Measurements from ENCODE around the gene MTRFR.
"Not testable (repeated sequence)": the region's sequence is repeated elsewhere in the genome, so short reads cannot be mapped to it uniquely, and the experiment has no call there.

MTRFR gene

DNA sequence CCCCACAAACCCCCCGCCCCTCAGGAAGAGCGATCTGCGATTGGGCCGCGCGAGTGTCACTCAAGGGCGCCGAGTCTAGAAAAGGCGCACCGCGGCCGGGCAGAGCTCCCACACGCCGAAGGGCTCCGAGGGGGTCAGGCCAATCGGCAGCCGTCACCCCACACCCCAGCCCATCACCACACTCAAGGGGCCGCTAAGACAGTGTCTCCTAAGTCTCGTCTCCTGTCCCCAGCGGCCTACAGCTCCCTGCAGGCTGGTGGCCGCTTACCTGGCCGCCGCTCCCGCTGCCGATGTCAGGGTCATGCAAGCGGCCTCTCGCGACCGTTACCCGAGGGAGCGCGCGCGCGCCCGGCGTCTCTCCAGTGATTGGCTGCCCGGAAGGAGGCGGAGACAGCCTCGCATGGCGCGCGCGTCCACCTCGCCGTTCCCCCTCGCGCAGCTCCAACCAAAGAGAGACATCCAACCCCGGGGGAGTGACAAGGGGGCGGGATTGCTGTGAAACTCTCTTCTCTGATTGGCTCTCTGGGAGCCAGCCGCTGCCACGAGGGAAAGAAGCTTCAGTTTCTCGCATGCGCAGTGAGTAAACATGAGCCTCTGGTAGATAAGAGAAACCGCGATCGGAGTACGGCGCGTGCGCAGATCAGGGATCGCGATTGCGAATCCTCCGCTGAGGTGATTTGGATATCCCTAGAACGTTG is at the start of gene MTRFR, which contains the start of gene MPHOSPH9:
TSS of gene MTRFR (plus strand) at position 630 of the 698 bp plus-strand sequence. CDS start 20,239 bp downstream, outside the sequence.
TSS of gene MPHOSPH9 (minus strand) at position 335 of the 698 bp plus-strand sequence. CDS start 2,777 bp downstream, outside the sequence.
- peak; percentile 100 for DNase-seq (ENCODE audit: low spot score)

DNA sequence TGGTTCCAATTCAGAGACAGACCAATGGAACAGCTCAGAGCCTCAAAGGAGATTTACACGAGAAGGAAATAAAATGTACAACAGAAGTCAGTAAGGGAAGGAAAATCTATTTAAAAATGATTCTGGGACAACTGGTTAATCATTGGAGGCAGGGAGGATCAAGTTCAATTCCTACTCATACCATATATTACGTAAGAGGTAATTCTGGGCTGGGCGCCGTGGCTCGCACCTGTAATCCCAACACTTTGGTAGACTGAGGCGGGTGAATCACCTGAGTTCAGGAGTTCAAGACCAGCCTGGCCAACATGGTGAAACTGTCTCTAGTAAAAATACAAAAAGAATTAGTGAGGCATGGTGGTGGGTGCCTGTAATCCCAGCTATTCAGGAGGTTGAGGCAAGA is 45.6 kb upstream of the MTRFR start:
- no peak for DNase-seq (ENCODE audit: low spot score)

- DNase-seq (ENCODE audit: low spot score): no peak
These were observed 33.3 kb upstream of the MTRFR start for GRCh38 chr12:123199936-123200335.

DNA sequence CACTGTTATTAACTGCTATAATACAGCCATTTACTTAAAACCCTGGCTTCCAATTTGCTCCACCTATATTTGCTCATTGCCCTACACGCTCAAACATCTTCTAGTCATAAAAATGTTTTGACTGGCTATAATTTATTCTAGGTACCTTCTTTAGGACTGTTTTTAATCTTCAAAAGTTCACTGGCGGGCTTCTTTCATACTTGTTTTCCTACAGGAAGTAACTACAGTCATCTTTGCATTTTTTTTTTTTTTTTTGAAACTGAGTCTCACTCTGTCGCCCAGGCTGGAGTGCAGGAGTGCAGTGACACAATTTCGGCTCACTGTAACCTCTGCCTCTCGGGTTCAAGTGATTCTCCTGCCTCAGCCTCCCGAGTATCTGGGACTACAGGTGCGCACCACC is 32.8 kb upstream of the MTRFR start:
- no peak for DNase-seq (ENCODE audit: low spot score)

GRCh38 chr12:123206794-123207193 is 26.4 kb upstream of the MTRFR start:
- DNase-seq (ENCODE audit: low spot score): not testable (repeated sequence)

GRCh38 chr12:123207815-123208214 is 25.4 kb upstream of the MTRFR start:
- DNase-seq (ENCODE audit: low spot score): not testable (repeated sequence)

GRCh38 chr12:123223241-123223668 is 10.0 kb upstream of the MTRFR start:
- no peak for DNase-seq (ENCODE audit: low spot score)

- DNase-seq (ENCODE audit: low spot score): no peak
These were observed 7.8 kb upstream of the MTRFR start for GRCh38 chr12:123225443-123225842.

DNA sequence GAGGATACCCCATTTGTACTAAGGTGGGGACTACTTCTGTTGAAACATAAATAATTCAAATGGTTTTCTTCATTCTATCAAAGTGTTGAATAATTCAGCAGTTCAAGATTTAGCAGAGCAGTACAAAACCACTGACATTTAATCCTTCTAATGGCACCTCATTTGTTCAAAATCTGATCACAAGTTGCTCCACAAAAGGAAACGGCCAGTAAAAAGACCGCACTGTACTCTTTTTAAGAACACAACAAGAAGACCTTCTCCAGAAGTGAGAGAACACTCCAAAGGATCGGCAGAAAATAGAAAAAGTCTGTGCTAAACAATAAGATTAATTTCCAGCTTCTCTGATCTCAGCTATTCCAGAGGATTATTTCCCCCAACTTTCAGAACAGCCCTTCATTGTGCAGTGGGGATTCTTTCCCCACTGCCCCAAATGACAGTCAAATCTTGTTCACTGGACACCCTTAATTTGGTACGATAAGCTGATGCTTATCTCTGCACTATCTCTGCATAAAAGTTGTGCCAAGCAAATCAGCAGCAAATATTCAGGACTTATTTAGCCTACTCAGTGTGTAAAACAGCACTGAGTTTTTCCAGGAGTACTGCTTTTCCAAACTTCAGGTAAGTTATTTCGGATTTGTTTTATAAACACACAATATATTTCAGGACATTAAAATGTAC is 5.5 kb upstream of the MTRFR start:
- no peak for DNase-seq (ENCODE audit: low spot score)

- DNase-seq (ENCODE audit: low spot score): no peak
These were observed 4.2 kb upstream of the MTRFR start for GRCh38 chr12:123229051-123229450.

DNA sequence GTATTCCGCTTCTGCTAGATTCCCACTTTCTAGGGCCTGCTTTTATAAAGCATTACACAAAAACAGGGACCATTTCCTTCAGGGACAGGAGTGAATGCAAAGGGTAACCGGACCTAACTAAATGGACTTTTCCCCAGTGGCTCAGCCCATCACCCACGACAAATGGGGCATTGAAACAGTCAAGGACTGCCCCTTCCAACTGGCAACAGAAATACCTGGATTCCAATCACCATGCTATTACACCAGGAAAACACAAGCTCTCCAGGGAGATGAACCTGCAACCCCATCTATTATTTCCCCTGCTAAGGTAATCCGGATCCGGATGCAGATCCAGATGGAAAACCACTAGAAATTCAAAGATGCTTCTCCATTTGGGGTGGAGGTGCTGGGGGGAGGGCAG is 1.3 kb upstream of the MTRFR start:
- DNase-seq (ENCODE audit: low spot score): no peak

- no peak for DNase-seq (ENCODE audit: low spot score)
These were observed 797 bp upstream of the MTRFR start for GRCh38 chr12:123232472-123232806.

GRCh38 chr12:123233505-123234308 is 471 bp downstream of the MTRFR start:
- DNase-seq (ENCODE audit: low spot score): no peak

GRCh38 chr12:123237646-123238329 is 4.6 kb downstream of the MTRFR start:
- DNase-seq (ENCODE audit: low spot score): peak; percentile 61

- DNase-seq (ENCODE audit: low spot score): no peak
These were observed 5.1 kb downstream of the MTRFR start for GRCh38 chr12:123238330-123238682.

DNA sequence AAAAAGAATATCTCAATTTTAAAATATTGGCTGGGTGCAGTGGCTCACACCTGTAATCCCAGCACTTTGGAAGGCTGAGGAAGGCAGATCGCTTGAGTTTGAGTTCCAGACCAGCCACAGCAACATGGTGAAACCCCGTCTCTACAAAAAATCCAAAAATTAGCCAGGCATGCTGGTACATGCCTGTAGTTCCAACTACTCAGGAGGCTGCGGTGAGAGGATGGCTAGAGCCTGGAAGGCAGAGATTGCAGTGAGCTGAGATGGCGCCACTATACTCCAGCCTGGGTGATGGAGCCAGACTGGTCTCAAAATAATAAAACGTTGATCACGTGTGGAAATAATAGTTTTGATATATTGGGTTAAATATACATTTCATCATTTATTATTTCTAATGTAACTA is 5.7 kb downstream of the MTRFR start:
- DNase-seq (ENCODE audit: low spot score): no peak

DNA sequence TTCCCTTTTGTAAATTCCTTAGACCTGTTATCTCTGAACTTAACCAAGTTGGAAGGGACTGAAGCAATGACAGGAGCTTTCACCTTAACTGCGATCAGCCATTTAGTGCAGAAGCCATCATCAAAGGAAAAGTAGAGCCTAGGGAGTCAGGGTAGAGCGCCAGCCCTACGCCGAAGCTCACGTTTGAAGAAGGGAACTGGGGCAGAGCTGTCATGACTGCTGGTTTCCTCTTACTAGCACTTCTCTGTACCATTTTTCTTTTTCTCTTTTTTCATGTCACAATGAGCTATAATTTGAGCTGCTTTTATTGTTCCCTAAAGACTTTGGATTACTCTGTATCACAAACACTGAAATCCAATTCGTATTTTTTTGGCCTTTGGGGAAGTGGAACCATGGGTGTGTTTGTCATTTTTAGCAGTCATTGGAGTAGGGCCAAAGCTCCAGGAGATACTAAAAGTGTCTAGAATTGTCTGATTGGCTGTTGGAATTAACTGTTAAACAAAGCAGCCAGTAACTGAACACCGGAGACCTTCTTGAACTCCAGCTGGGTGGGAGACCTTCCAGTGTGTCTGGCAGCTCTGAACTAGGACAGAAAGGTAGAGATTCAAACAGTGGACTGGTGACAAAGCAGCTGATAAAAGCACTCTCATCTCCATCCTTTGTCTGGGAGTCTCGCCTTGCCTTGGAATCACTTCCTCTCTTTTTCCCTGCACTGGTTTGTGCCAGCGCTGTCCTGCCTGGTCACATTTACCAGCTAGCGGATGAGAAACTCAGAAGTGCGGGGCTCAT is 9.1 kb downstream of the MTRFR start:
- no peak for DNase-seq (ENCODE audit: low spot score)

DNA sequence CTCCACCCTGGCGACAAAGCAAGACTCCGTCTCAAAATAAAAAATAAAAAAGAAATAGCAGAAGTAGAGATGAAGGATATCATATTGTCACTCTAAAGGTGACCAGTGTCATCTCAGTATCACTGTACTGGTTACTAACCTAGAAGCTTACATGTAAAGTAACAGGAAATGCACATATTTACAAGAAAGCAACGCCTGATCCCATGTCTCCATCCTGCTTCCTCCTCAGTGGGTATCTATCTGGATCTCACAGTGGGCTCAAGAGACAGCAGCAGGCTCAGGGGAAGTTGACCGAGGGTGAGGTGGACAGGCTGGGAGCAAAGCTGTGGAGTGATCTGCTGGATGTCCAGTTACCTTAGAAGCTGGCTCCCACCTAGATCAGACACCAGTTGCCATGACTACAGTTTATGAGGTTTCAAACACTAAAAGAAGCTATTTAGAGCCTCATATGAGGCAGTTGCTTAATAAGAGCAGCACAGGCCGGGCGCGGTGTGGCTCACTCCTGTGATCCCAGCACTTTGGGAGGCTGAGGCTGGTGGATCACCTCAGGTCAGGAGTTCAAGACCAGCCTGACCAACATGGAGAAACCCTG is 10.5 kb downstream of the MTRFR start:
- DNase-seq (ENCODE audit: low spot score): no peak

DNA sequence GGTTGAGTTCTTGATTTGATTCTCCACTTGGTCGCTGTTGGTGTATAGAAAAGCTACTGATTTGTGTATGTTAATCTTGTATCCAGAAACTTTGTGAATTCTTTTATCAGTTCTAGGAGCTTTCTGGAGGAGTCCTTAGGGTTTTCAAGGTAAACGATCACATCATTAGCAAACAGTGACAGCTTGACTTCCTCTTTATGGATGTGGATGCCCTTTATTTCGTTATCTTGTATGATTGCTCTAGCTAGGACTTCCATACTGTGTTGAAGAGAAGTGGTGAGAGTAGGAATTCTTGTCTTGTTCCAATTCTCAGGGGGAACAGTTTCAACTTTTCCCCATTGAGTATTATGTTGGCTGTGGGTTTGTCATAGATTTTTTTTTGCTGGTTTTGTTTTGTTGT is 12.4 kb downstream of the MTRFR start:
- DNase-seq (ENCODE audit: low spot score): no peak

GRCh38 chr12:123248129-123248528 is 14.9 kb downstream of the MTRFR start:
- DNase-seq (ENCODE audit: low spot score): not testable (repeated sequence)

All from LoVo (cell line).